Islet precursor cell (in vitro differentiated cells): Measurements from ENCODE around the gene PNPLA3.

Experiments used
- DNase-seq: peaks from one replicate; pipeline ENCODE4 v3.0.0-alpha.2; 2018

The PNPLA3 gene

GRCh38 chr22:43994416-43994815 lies 70.8 kb downstream of the PNPLA3 start:
- no peak for DNase-seq

GRCh38 chr22:43995057-43995685 lies 71.6 kb downstream of the PNPLA3 start:
- DNase-seq: no peak

- no peak for DNase-seq
Observed at GRCh38 chr22:43995798-43996169, 72.2 kb downstream of the PNPLA3 start.

GRCh38 chr22:43996170-43996980 lies 72.8 kb downstream of the PNPLA3 start:
- DNase-seq: no peak

- no peak for DNase-seq
Observed at GRCh38 chr22:43996981-43997265, 73.3 kb downstream of the PNPLA3 start.
